Transverse colon (tissue), 4 donors: ENCODE data around the gene DLX1. TPM values are rescaled to one million over a fixed set of nuclear protein-coding genes. Genes with fewer than 3 reads are reported as not detected.

ENCODE experiments used
- DNase-seq: peaks from one replicate; pipeline ENCODE4 v3.0.0-alpha.2; 2019
- H3K27ac ChIP-seq, 4 donors: fragments of 200-600 bp; sonication (generic); 2 replicates each; pipeline ENCODE4 v1.5.1; 2016 to 2018; ENCODE audit warnings: inconsistent platforms in 4 of 4
- H3K27me3 ChIP-seq: fragments of 200-600 bp; sonication (generic); 2 replicates; pipeline ENCODE4 v1.5.1; 2017; ENCODE audit warnings: inconsistent platforms
- H3K36me3 ChIP-seq, 4 donors: fragments of 200-600 bp; sonication (generic); 2 replicates each; pipeline ENCODE4 v1.5.1; 2017 to 2019; ENCODE audit warnings: inconsistent platforms in 4 of 4
- H3K4me1 ChIP-seq, 4 donors: fragments of 200-600 bp; sonication (generic); 2 replicates each; pipeline ENCODE4 v1.5.1; 2017 to 2020; ENCODE audit warnings: inconsistent platforms in 4 of 4
- H3K4me3 ChIP-seq, 4 donors: fragments of 200-600 bp; sonication (generic); 1 replicate in 1 of 4; 2 replicates in 3 of 4; pipeline versions ENCODE4 v1.5.1 to v1.6.1; 2017 to 2019; ENCODE audit warnings: inconsistent platforms in 4 of 4
- H3K9me3 ChIP-seq, 2 donors: fragments of 200-600 bp; sonication (generic); 2 replicates each; pipeline ENCODE4 v1.5.1; 2017 to 2019; ENCODE audit warnings: inconsistent platforms in 2 of 2
- CTCF ChIP-seq, 5 experiments: fragments of 200-600 bp in 3 of 5; fragments of 450-650 bp in 2 of 5; sonication (generic) in 3 of 5; IDR thresholded peaks; 1 replicate in 2 of 5; 2 replicates in 3 of 5; pipeline ENCODE4 v1.5.1; 2016 to 2017; ENCODE audit warnings: antibody characterized with exemption in 5 of 5, inconsistent platforms in 3 of 5, mild to moderate bottlenecking in 2 of 5, moderate library complexity in 1 of 5
- EP300 ChIP-seq: sonication (generic); formaldehyde crosslinking; IDR thresholded peaks from one replicate; pipeline ENCODE4 v1.6.1; 2017; ENCODE audit warnings: antibody characterized with exemption, low read depth
- POLR2A ChIP-seq: fragments of 450-650 bp; IDR thresholded peaks from one replicate; pipeline ENCODE4 v1.6.1; 2016; ENCODE audit warnings: antibody characterized with exemption, mild to moderate bottlenecking, moderate library complexity
- POLR2AphosphoS5 ChIP-seq, 3 donors: sonication (generic); formaldehyde crosslinking; IDR thresholded peaks; one replicate each; pipeline ENCODE4 v1.6.1; 2016; ENCODE audit warnings: antibody characterized with exemption in 3 of 3
- WGBS, 2 donors: methylation state at CpG; one replicate each; pipeline ENCODE4 v1.1.5; 2018; ENCODE audit warnings: low coverage in 1 of 2; 5-methylcytosine and 5-hydroxymethylcytosine counted together
- in situ Hi-C, 4 donors: fragments of 200-750 bp; cut with MboI; loops; one replicate each; pipeline versions ENCODE4 v1.15.0 to v1.15.1; 2017; ENCODE audit warnings: low sequenced_read_pairs in 3 of 4, low pct_ligation_motif_present in 1 of 4, low pct_unique_long_range_greater_than_20kb in 1 of 4
- intact Hi-C: fragments of 100-400 bp; cut with DNase I; formaldehyde crosslinking; loops from one replicate; pipeline ENCODE4 v1.15.1; 2023; ENCODE audit warnings: low total_unique reads
- total RNA-seq, 4 donors: library from RNA; depleted of rRNA; stranded (reverse); fragments of >200 nt; gene quantifications; one replicate each; pipeline ENCODE4 v1.1.0, GENCODE V29; 2016

The DLX1 gene
- total RNA-seq, 4 donors from 2014 or later = not detected

- peak; percentile 44 for DNase-seq
- peak in 4 of 5 experiments; percentile 20 to 33 (median 28) for TF ChIP-seq CTCF (IDR thresholded peaks at IDR 0.05)
- no peak for TF ChIP-seq POLR2A
- WGBS, 2 donors = 5 to 8% methylated on average over 10 to 54 of the region's 54 CpGs
- peak overlapping the region in 2 of 4 donors; percentile 5 to 28 for H3K4me3 ChIP-seq
- H3K9me3 ChIP-seq = no peaks in the 10 kb centered on the region
- H3K27ac ChIP-seq = no peak overlapping the region
- H3K4me1 ChIP-seq = peaks cover 19 to 56% (median 43%) of the 10 kb centered on the region in 4 donors
- intact Hi-C loops = no loop called here
- H3K27me3 ChIP-seq = peaks cover 100% of the 10 kb centered on the region
- in situ Hi-C loops = no loop called here
- H3K36me3 ChIP-seq = no peaks in the 10 kb centered on the region
Measured at GRCh38 chr2:172086241-172087206, 1.2 kb downstream of the DLX1 start.

GRCh38 chr2:172087207-172087779 lies 2.0 kb downstream of the DLX1 start:
- peaks cover 100% of the 10 kb centered on the region for H3K27me3 ChIP-seq
- peaks cover 19 to 54% (median 43%) of the 10 kb centered on the region in 4 donors for H3K4me1 ChIP-seq
- 16% methylated on average over 31 of the region's 31 CpGs; no CpG with 5 or more reads in 1 of the 2 donors for WGBS, 2 donors
- no peak overlapping the region for H3K4me3 ChIP-seq
- no peaks in the 10 kb centered on the region for H3K9me3 ChIP-seq
- DNase-seq = no peak
- H3K36me3 ChIP-seq = no peaks in the 10 kb centered on the region
- in situ Hi-C loops (no loop called here), intact Hi-C loops (no loop called here)
- no peak overlapping the region for H3K27ac ChIP-seq
- no peak for TF ChIP-seq POLR2A
- TF ChIP-seq CTCF (IDR thresholded peaks at IDR 0.05) = no peak
- TF ChIP-seq POLR2AphosphoS5 (IDR thresholded peaks at IDR 0.05) = no peak
- no peak for TF ChIP-seq EP300

GRCh38 chr2:172087780-172088244 lies 2.5 kb downstream of the DLX1 start:
- no peak for DNase-seq
- Histone ChIP-seq H3K4me3 (no peak overlapping the region), H3K27me3 (peaks cover 100% of the 10 kb centered on the region), H3K27ac (no peak overlapping the region), H3K4me1 (peaks cover 19 to 53% (median 41%) of the 10 kb centered on the region in 4 donors), H3K36me3 (no peaks in the 10 kb centered on the region), H3K9me3 (no peaks in the 10 kb centered on the region)
- intact Hi-C loops (no loop called here), in situ Hi-C loops (no loop called here)
- TF ChIP-seq CTCF (IDR thresholded peaks at IDR 0.05) (no peak), POLR2A (no peak), EP300 (no peak), POLR2AphosphoS5 (IDR thresholded peaks at IDR 0.05) (no peak)
- WGBS, 2 donors = 17% methylated on average over 22 of the region's 23 CpGs; no CpG with 5 or more reads in 1 of the 2 donors

GRCh38 chr2:172088245-172089004 lies 3.1 kb downstream of the DLX1 start:
- Histone ChIP-seq H3K9me3 (no peaks in the 10 kb centered on the region), H3K27me3 (peaks cover 100% of the 10 kb centered on the region), H3K4me3 (no peak overlapping the region), H3K27ac (no peak overlapping the region), H3K36me3 (no peaks in the 10 kb centered on the region), H3K4me1 (peaks cover 19 to 47% (median 36%) of the 10 kb centered on the region in 4 donors)
- WGBS, 2 donors = 6 to 15% methylated on average over 9 to 37 of the region's 37 CpGs
- intact Hi-C loops (no loop called here), in situ Hi-C loops (no loop called here)
- no peak for TF ChIP-seq CTCF (IDR thresholded peaks at IDR 0.05)
- TF ChIP-seq POLR2A = no peak
- TF ChIP-seq POLR2AphosphoS5 (IDR thresholded peaks at IDR 0.05) = no peak
- DNase-seq = no peak
